ENCODE measurements around the gene WIPF2.

The WIPF2 gene

GRCh38 chr17:40325156-40326013 is 106.3 kb downstream of the WIPF2 start:
- no peaks in the 10 kb centered on the region for H3K27me3 ChIP-seq (replicated peaks; ENCODE audit: control insufficient read depth, insufficient read depth, low read length, poor library complexity, severe bottlenecking)
- peak in 1 of 3 donors; percentile 51 for DNase-seq
- H3K4me3 ChIP-seq (ENCODE audit: insufficient read depth, low read depth, low read length, poor library complexity, severe bottlenecking), result peak overlapping the region; percentile 52
- no peaks in the 10 kb centered on the region for H3K36me3 ChIP-seq (ENCODE audit: control insufficient read depth, insufficient read depth, low read length)
- no peaks in the 10 kb centered on the region for H3K9me3 ChIP-seq (ENCODE audit: control insufficient read depth, low read length)
- peak overlapping the region; percentile 98 for H3K27ac ChIP-seq (ENCODE audit: insufficient read depth, low read length, poor library complexity, severe bottlenecking)
- H3K4me1 ChIP-seq (ENCODE audit: control insufficient read depth, insufficient read depth, low read length, poor library complexity, severe bottlenecking), result peaks cover 87% of the 10 kb centered on the region

- Histone ChIP-seq H3K27me3 (replicated peaks; ENCODE audit: control insufficient read depth, insufficient read depth, low read length, poor library complexity, severe bottlenecking) (no peaks in the 10 kb centered on the region), H3K36me3 (ENCODE audit: control insufficient read depth, insufficient read depth, low read length) (peaks cover 4% of the 10 kb centered on the region), H3K9me3 (ENCODE audit: control insufficient read depth, low read length) (no peaks in the 10 kb centered on the region), H3K4me1 (ENCODE audit: control insufficient read depth, insufficient read depth, low read length, poor library complexity, severe bottlenecking) (peaks cover 89% of the 10 kb centered on the region), H3K4me3 (ENCODE audit: insufficient read depth, low read depth, low read length, poor library complexity, severe bottlenecking) (peak overlapping the region; percentile 52), H3K27ac (ENCODE audit: insufficient read depth, low read length, poor library complexity, severe bottlenecking) (peak overlapping the region; percentile 98)
- peak; percentile 62 to 67 (median 66) for DNase-seq
Measured at GRCh38 chr17:40326014-40326831, 107.1 kb downstream of the WIPF2 start.

GRCh38 chr17:40326832-40327199 is 107.7 kb downstream of the WIPF2 start:
- DNase-seq, result no peak
- Histone ChIP-seq H3K36me3 (ENCODE audit: control insufficient read depth, insufficient read depth, low read length) (peaks cover 9% of the 10 kb centered on the region), H3K4me3 (ENCODE audit: insufficient read depth, low read depth, low read length, poor library complexity, severe bottlenecking) (peak overlapping the region; percentile 52), H3K27me3 (replicated peaks; ENCODE audit: control insufficient read depth, insufficient read depth, low read length, poor library complexity, severe bottlenecking) (no peaks in the 10 kb centered on the region), H3K4me1 (ENCODE audit: control insufficient read depth, insufficient read depth, low read length, poor library complexity, severe bottlenecking) (peaks cover 89% of the 10 kb centered on the region), H3K27ac (ENCODE audit: insufficient read depth, low read length, poor library complexity, severe bottlenecking) (peak overlapping the region; percentile 98), H3K9me3 (ENCODE audit: control insufficient read depth, low read length) (no peaks in the 10 kb centered on the region)

- Histone ChIP-seq H3K9me3 (ENCODE audit: control insufficient read depth, low read length) (no peaks in the 10 kb centered on the region), H3K27ac (ENCODE audit: insufficient read depth, low read length, poor library complexity, severe bottlenecking) (peak overlapping the region; percentile 98), H3K36me3 (ENCODE audit: control insufficient read depth, insufficient read depth, low read length) (peaks cover 14% of the 10 kb centered on the region), H3K4me1 (ENCODE audit: control insufficient read depth, insufficient read depth, low read length, poor library complexity, severe bottlenecking) (peaks cover 89% of the 10 kb centered on the region), H3K4me3 (ENCODE audit: insufficient read depth, low read depth, low read length, poor library complexity, severe bottlenecking) (peak overlapping the region; percentile 52), H3K27me3 (replicated peaks; ENCODE audit: control insufficient read depth, insufficient read depth, low read length, poor library complexity, severe bottlenecking) (no peaks in the 10 kb centered on the region)
- no peak for DNase-seq
Measured at GRCh38 chr17:40327244-40327729, 108.2 kb downstream of the WIPF2 start.

- H3K9me3 ChIP-seq (ENCODE audit: control insufficient read depth, low read length), result no peaks in the 10 kb centered on the region
- H3K4me1 ChIP-seq (ENCODE audit: control insufficient read depth, insufficient read depth, low read length, poor library complexity, severe bottlenecking), result peaks cover 89% of the 10 kb centered on the region
- no peak for DNase-seq
- peaks cover 16% of the 10 kb centered on the region for H3K36me3 ChIP-seq (ENCODE audit: control insufficient read depth, insufficient read depth, low read length)
- H3K27me3 ChIP-seq (replicated peaks; ENCODE audit: control insufficient read depth, insufficient read depth, low read length, poor library complexity, severe bottlenecking), result no peaks in the 10 kb centered on the region
- H3K27ac ChIP-seq (ENCODE audit: insufficient read depth, low read length, poor library complexity, severe bottlenecking), result peak overlapping the region; percentile 98
- peak overlapping the region; percentile 14 for H3K4me3 ChIP-seq (ENCODE audit: insufficient read depth, low read depth, low read length, poor library complexity, severe bottlenecking)
Measured at GRCh38 chr17:40327735-40328385, 108.8 kb downstream of the WIPF2 start.

- Histone ChIP-seq H3K27ac (ENCODE audit: insufficient read depth, low read length, poor library complexity, severe bottlenecking) (peak overlapping the region; percentile 98), H3K27me3 (replicated peaks; ENCODE audit: control insufficient read depth, insufficient read depth, low read length, poor library complexity, severe bottlenecking) (no peaks in the 10 kb centered on the region), H3K9me3 (ENCODE audit: control insufficient read depth, low read length) (no peaks in the 10 kb centered on the region), H3K4me3 (ENCODE audit: insufficient read depth, low read depth, low read length, poor library complexity, severe bottlenecking) (peak overlapping the region; percentile 14), H3K36me3 (ENCODE audit: control insufficient read depth, insufficient read depth, low read length) (peaks cover 16% of the 10 kb centered on the region), H3K4me1 (ENCODE audit: control insufficient read depth, insufficient read depth, low read length, poor library complexity, severe bottlenecking) (peaks cover 85% of the 10 kb centered on the region)
- DNase-seq, result no peak
Measured at GRCh38 chr17:40328386-40328766, 109.3 kb downstream of the WIPF2 start.

- H3K4me3 ChIP-seq (ENCODE audit: insufficient read depth, low read depth, low read length, poor library complexity, severe bottlenecking), result peak overlapping the region; percentile 32
- H3K27me3 ChIP-seq (replicated peaks; ENCODE audit: control insufficient read depth, insufficient read depth, low read length, poor library complexity, severe bottlenecking), result no peaks in the 10 kb centered on the region
- DNase-seq, result no peak
- H3K27ac ChIP-seq (ENCODE audit: insufficient read depth, low read length, poor library complexity, severe bottlenecking), result peak overlapping the region; percentile 63
- H3K4me1 ChIP-seq (ENCODE audit: control insufficient read depth, insufficient read depth, low read length, poor library complexity, severe bottlenecking), result peaks cover 85% of the 10 kb centered on the region
- H3K9me3 ChIP-seq (ENCODE audit: control insufficient read depth, low read length), result no peaks in the 10 kb centered on the region
- peaks cover 16% of the 10 kb centered on the region for H3K36me3 ChIP-seq (ENCODE audit: control insufficient read depth, insufficient read depth, low read length)
Measured at GRCh38 chr17:40329839-40330794, 111.0 kb downstream of the WIPF2 start.

- Histone ChIP-seq H3K36me3 (ENCODE audit: control insufficient read depth, insufficient read depth, low read length) (peaks cover 16% of the 10 kb centered on the region), H3K9me3 (ENCODE audit: control insufficient read depth, low read length) (no peaks in the 10 kb centered on the region), H3K4me3 (ENCODE audit: insufficient read depth, low read depth, low read length, poor library complexity, severe bottlenecking) (peak overlapping the region; percentile 32), H3K27ac (ENCODE audit: insufficient read depth, low read length, poor library complexity, severe bottlenecking) (peak overlapping the region; percentile 63), H3K27me3 (replicated peaks; ENCODE audit: control insufficient read depth, insufficient read depth, low read length, poor library complexity, severe bottlenecking) (no peaks in the 10 kb centered on the region), H3K4me1 (ENCODE audit: control insufficient read depth, insufficient read depth, low read length, poor library complexity, severe bottlenecking) (peaks cover 82% of the 10 kb centered on the region)
- no peak for DNase-seq
Measured at GRCh38 chr17:40330850-40331470, 111.9 kb downstream of the WIPF2 start.
